HS-5 (cell line): ENCODE data around the gene ZBTB1.

ENCODE experiments used
- DNase-seq: peaks from one replicate; pipeline ENCODE4 v3.0.0-alpha.2; 2012; ENCODE audit warnings: low read depth

ZBTB1 gene

DNA sequence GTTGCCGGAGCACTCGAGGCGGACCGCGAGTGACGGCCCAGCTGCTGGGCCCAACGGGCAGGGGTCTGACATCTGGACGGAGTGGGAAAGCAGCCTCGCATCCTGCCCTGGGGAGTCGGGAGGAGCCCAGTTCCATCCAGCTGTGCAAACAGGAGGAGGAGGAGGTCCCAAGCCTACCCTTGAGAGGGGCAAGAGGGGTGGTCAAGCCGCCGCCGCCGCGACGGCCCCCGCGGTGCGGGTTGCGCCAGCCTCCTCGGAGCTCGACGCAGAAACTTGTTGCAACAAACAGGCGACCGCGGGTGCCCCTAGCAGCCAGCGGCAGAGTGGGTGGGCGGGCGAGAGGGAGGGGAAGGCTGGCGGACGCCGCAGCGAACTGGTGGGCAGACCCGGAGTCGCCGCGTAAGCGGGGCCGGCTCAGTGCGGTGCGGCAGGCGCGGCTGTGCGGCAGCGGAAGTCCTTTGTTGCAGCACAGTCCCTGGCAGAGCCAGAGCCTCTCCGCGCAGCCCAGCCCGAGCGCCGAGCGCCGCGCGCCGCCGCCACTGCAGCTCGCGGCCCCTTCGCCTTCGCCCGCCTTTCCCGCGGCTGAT, at the start of gene ZBTB1:
Gene ZBTB1, plus strand, starts transcription at position 461 of the 587 bp plus-strand sequence. CDS start 16,735 bp downstream, outside the sequence.
- no peak for DNase-seq

DNA sequence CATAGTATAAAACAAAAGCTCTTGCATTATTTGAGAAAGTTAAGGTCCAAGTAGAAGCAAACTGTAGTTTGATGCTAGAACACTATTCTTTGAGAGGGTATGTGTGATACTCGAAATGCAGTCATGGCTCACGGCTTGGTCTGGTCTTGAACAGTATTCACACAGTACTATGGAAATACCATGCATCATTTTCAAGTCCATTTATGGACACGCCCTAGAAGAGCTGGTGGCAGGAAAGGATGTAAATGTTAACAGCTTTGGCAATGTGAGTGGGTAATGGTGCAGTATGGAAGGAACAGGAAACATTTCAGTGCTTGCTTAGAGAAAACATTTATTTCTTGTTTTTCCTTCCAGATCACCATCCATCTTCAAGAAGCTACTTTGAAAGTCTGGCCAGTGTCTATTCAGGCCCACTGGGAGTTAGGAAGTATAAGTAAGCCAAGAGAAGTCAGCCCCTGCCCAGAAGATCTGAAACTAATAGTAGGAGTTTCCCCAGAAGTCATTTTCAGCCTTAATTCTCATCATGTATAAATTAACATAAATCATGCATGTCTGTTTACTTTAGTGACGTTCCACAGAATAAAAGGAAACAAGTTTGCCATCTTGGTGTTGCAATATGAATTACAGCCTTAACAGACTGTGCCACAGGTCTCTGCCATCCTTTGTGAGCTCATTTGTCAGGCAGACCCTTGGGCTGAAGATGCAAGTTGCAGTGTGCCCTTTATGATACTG, 45.0 kb upstream of the ZBTB1 start:
- DNase-seq = no peak

DNA sequence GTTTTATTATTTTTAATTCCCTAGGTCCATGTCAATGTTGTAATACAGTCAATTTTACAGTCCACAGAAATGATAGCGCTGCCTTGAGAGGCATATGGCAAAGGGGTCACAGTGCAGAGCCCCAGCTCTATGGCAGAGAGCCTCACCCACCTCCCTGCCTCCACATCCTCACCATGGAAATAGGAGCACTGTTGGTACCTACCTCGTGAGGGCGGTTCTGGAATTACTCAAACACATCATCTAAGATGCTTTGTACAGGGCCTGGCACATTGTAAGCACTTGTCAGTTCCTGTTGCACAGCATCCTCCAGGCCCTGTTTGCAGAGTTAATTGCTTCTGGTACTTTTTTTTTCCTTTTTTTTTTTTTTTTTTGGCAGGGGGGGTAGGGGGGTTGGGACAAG, 43.3 kb upstream of the ZBTB1 start:
- DNase-seq = no peak

DNA sequence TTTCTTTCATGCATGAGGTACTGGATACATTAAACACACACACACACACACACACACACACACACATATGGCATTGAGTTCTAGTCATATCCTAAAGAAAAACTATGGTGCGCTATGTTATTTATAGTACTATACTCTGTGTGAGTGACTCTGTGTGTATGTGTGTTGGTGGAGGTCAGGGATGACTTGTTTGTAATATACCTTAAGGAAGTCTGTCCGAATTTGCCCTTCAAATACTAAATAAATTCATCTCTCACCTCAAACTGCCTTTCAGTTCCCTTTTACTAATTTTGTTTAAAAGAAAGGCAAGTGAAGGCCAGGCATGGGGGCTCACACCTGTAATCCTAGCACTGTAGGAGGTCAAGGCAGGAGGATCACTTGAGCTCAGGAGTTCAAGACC, 41.4 kb upstream of the ZBTB1 start:
- no peak for DNase-seq

- DNase-seq = no peak
Measured at GRCh38 chr14:64463873-64464272, 40.7 kb upstream of the ZBTB1 start.

- no peak for DNase-seq
Measured at GRCh38 chr14:64464651-64465050, 39.9 kb upstream of the ZBTB1 start.

- DNase-seq = no peak
Measured at GRCh38 chr14:64465191-64465822, 39.3 kb upstream of the ZBTB1 start, which contains the start of gene AKAP5. Gene AKAP5, plus strand, starts transcription at chr14:64465499. Its CDS starts 2,896 bp downstream, at chr14:64468395.

DNA sequence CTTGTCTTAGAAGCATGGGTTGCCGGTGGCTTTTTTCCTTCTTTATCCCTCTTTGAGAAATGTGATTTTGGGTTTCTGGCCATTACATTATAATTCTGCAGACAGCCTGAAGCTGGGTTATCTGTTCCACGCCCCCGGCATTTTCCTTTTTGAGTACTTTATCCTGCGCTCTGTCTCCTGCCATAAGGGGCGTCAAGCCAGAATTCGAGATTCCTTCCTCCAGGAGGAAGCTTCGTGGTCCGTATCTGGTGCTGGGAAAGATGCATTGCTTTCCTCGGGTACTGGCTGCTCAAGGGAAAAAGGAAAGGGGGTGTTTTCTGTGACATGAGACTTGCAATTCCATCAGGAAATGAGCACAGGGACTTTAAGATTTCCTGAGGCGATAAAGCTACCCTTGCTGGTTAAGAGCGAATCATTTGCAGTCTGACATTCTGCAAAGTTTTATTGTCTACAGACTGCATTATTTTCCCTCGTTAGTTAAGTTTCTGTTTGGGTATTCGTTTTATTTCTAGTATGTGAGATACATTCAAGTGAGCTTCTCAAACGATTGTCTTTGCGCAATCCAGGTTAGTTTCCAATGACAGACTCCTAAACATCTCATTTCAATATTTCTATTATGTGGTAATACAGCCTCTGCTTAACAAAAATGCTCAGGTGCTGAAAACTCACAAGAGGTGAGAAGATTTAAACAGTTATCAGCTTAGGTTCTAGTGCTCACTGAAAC, 38.6 kb upstream of the ZBTB1 start:
- no peak for DNase-seq

- no peak for DNase-seq
Measured at GRCh38 chr14:64467101-64467500, 37.5 kb upstream of the ZBTB1 start.

DNA sequence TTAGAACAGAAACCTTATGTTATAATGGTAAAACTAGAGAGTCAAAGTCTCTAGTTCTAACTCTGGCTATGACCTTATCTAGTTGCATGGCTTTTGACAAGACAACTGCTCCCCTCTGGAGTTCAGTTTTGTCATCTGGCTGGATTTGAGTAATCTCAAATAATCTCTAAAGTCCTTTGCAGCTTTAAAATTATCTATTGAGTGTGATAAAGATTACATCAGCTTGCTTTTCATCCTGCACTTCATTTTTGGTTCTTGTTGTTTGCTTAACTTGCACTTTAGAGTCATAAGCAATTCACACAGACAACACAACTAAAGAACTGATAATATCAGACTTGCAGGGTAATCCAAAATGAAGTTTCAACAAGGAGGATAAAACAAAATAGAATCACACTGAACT, 37.0 kb upstream of the ZBTB1 start:
- DNase-seq = no peak

DNA sequence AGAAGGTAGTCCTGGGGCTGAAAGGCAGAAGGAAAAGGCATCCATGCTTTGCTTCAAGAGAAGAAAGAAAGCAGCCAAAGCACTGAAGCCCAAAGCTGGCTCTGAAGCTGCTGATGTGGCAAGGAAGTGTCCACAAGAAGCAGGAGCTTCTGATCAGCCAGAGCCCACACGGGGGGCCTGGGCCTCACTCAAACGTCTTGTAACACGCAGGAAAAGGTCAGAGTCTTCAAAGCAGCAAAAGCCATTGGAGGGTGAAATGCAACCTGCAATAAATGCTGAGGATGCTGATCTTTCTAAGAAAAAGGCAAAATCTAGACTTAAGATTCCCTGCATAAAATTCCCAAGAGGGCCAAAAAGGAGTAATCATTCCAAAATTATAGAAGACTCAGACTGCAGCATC, 36.1 kb upstream of the ZBTB1 start:
- no peak for DNase-seq

- DNase-seq = no peak
Measured at GRCh38 chr14:64474041-64474440, 30.5 kb upstream of the ZBTB1 start.

- DNase-seq = no peak
Measured at GRCh38 chr14:64474698-64475097, 29.9 kb upstream of the ZBTB1 start.

GRCh38 chr14:64475585-64476273, 28.8 kb upstream of the ZBTB1 start:
- DNase-seq = no peak

GRCh38 chr14:64476438-64476837, 28.1 kb upstream of the ZBTB1 start:
- DNase-seq = no peak

- DNase-seq = no peak
Measured at GRCh38 chr14:64478634-64479250, 25.8 kb upstream of the ZBTB1 start.

DNA sequence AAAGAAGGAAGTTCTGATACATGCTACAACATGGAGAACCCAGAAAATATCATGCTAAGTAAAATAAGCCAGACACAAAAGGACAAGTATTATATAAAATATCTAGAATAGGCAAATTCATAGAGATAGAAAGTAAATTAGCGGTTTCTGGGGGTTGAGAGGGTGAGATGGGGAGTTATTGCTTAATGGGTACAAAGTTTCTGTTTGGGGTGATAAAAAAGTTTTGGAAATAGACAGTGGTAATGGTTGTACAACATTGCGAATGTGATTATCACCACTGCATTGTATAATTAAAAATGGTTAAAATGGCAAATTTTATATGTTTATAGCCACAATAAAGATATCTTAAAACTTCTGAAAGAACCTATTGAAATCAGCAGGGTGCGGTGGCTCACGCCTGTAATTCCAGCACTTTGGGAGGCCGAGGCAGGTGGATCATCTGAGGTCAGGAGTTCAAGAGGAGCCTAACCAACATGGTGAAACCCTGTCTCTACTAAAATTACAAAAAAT, 15.9 kb upstream of the ZBTB1 start:
- DNase-seq = no peak

DNA sequence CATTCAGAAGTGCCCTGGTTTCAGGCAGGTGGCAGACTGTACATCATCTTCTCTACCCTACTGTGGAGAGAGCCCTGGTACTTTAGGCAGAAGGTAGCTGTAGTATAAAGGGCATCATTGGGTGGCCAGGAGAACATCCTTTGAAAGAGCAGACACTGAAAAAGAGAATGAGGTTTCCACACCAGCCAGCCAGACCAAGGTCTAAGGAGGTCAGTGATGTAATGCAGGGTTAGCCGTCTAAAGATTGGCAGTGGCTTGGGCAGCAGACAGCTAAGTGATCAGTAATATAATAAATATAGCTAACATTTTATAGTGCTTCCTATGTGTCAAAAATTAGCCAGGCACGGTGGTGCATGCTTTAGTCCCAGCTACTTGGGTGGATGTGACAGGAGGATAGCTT, 12.9 kb upstream of the ZBTB1 start:
- DNase-seq = no peak

DNA sequence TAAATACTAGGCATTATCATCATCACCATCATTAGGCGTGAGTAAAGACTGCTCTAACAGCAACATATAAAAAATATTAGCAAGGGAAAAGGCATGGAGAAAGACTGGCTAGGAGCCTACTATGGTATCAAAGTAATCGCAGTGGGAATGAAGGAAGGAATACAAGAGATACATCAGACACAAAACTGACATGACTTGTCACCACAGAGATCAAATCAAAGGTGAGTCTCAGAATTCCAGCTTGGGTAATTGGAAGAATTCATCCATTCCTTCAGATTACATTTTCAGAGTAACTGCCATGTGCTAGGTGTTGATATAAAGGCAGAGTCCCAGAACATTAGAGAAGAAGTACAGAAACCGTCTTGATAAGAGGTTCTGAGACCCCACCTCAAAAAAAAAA, 11.1 kb upstream of the ZBTB1 start:
- DNase-seq = no peak

GRCh38 chr14:64495252-64495651, 9.3 kb upstream of the ZBTB1 start:
- no peak for DNase-seq

DNA sequence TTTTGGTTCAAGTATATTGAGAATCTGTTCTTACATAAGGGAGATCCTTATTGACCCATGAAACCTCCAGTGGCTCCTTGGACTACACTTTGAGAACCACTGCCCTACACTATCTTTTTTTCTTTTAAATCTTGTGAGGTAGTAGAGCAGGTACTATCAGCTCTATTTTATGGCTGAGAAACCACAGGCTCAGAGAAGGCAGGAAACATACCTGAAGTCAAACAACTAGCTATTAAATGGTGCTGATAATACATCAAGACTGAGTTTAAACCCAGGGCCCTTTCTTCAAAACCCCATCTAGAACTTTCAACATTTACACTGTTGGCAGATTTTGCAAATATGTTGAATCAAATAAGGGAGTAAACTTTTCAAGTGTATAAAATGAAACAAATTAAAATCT, 7.8 kb upstream of the ZBTB1 start:
- DNase-seq = no peak
